Stimulated activated CD4-positive, alpha-beta T cell treated with anti-CD3 and anti-CD28 coated beads, Interleukin-4, amount 100 ng/mL, for 24 hours (primary cell): Measurements from ENCODE around the gene PSKH1.

ENCODE experiments used
- DNase-seq: peaks from one replicate; pipeline ENCODE4 v3.0.0-alpha.2; 2020

The PSKH1 gene

DNA sequence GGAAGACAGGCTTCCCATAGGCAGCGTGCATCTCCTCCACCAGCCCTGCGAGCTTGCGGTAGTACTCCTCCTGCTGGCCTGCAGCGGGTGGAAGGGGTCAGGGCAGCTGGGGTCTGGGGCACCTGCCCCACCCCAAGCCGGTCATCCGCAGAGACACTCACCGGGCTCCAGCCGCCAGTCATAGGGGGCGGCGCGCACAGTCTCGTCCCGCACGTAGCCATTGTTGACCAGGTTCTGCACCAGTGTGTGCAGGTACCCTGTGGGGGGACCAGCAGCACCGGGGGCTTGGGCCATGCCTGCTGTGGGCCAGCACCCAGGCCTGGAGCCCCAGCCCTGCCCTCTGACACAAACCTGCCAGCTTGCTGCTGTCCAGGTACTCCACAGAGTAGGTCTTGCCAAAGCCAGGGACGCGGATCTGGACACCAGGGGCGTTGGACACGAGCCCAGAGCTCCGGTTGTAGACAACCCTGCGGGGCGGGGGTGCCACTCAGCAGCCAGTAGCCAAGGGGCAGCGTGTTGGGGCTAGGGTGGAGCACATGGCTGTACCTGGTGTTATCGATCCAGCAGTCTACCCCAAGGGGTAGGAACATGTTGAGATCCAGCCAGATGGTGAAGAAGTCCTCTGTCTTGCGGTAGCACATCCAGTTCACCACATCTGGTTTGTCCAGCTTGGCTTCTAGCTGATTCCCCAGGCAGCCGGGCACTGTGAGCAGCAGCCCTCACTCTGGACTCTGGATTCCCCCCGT, 49.6 kb downstream of the PSKH1 start:
- DNase-seq = no peak

DNA sequence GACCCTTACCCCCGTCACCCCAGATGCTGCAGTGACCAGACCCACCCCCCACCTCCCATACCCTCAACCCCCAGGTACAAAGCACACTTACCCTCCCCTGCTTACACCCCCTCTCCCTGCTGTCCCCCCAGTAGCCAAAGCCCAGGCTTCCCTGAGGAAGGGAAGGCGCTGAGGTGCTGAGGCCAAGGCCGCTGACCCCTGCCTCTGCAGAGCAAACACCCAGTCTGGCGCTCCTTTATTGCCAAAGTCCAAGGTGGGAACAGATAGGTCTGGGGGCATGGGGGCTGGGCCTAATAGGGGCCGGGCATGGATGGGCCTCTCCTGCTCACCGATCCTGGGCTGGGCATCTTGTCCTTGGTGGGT, 50.2 kb downstream of the PSKH1 start:
- no peak for DNase-seq

DNA sequence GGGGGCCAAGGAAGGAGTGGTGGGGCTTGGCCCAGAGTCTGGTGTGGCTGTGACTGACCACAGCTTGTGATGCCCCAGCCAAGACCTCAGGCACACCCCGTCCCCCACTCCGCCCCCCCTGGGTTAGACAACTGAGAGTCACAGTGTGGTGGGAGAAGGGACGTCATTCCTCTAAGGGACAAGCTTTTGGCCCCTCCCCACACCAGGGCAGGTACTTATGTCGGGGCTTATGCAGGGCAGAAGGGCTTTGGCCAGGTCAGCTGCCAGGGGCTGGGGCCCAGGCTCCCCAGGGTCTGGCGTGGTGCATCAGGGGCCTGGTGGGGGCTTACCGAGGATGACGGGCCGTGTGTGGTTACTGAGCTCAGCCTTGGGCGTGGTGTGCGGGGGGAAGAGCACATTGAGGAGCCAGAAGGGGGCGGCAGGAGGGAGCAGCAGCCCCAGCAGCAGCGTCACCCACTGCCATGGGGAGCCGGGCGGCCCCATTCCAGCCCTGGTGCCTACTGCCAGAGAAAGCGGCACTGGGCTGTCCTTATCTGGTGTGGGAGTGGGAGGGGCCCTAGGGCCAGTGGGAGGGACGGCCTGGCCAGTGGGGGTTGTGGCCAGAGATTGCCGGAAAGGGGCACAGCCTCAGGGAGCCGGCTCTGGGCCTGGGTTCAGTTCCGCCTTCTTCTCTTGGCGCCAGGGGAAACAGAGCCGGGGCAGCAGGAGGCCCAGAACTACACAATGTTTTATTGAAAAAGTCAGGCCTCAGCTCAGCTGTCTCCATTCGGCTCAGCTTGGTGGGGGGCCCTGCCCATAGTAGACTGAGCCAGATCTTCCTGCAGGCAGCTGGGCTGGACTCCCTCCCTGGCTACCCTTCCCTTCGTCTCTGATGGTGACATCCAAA, 50.8 kb downstream of the PSKH1 start, which contains the start of gene LCAT:
Gene LCAT, minus strand, starts transcription at position 502 of the 886 bp plus-strand sequence. Its CDS starts 19 bp downstream, at position 483.
- no peak for DNase-seq

GRCh38 chr16:67944690-67945391, 51.8 kb downstream of the PSKH1 start:
- DNase-seq = no peak

DNA sequence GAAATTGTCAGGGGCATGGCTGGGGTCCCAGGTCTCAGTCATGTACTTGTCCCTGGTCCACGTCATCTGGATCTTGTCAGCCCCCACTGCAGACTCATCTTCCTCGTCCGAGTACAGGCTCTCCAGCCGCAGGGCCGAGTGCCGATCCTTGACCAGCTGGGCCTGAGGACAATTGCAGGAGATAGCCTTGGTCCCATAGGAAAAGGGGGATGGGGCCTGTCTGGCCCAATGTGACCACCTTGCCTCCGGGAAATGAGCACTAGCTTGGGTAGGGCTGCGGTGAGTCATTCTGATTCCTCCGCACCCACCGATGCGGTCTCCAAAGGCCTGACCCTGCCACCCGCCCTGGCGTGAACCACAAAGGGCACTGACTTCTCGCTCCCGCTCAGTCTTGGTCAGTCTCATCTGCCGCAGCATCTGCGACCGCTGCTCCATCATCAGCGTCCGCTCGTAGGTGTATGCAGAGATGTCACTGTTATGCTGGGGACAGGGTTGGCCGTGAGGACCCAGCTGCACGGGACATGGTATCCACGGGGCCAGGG, 52.4 kb downstream of the PSKH1 start:
- DNase-seq = no peak

- DNase-seq = no peak
Measured at GRCh38 chr16:67946128-67946569, 53.1 kb downstream of the PSKH1 start.

GRCh38 chr16:67946966-67947558, 54.0 kb downstream of the PSKH1 start:
- no peak for DNase-seq

DNA sequence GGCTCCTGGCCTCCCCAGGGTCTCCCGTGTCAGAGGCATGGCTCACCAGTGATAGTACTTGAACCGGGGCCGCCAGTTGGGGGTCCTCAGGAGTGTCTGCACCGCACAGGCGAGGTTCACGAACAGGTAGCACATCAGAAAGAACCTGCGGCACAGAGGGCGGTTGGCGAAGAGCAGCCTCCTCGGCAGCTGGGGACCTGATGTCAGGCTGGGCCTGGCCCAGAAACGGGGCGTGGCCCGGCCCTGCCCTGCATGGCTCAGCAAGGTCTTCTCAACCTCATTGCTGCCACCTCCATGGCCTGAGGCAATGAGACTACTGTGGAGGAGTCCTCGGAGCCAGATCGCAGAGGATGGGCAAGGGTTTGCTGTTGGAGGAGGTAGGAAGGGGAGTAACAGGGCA, 55.0 kb downstream of the PSKH1 start:
- DNase-seq = no peak

DNA sequence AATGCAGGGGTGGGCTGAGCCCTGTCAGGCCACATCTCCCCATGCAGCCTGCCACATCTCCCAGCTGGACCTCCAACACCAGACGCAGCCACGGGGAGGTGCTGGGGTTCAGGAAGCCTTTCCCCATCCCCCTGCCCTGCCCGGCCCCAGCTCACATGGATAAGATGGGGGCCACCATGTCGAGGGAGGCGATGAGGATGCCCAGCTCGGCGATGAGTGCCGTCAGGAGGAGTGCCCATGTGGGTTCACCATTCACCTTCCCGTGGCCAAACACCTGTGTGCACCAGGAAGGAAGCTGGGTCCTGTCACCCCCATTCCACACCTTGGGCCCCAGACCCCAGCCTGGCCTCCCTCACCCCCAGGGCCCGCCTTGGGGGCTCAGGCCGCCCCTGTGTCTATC, 56.6 kb downstream of the PSKH1 start:
- no peak for DNase-seq

GRCh38 chr16:67950335-67950843, 57.3 kb downstream of the PSKH1 start:
- no peak for DNase-seq

GRCh38 chr16:67951485-67951884, 58.4 kb downstream of the PSKH1 start:
- DNase-seq = no peak

DNA sequence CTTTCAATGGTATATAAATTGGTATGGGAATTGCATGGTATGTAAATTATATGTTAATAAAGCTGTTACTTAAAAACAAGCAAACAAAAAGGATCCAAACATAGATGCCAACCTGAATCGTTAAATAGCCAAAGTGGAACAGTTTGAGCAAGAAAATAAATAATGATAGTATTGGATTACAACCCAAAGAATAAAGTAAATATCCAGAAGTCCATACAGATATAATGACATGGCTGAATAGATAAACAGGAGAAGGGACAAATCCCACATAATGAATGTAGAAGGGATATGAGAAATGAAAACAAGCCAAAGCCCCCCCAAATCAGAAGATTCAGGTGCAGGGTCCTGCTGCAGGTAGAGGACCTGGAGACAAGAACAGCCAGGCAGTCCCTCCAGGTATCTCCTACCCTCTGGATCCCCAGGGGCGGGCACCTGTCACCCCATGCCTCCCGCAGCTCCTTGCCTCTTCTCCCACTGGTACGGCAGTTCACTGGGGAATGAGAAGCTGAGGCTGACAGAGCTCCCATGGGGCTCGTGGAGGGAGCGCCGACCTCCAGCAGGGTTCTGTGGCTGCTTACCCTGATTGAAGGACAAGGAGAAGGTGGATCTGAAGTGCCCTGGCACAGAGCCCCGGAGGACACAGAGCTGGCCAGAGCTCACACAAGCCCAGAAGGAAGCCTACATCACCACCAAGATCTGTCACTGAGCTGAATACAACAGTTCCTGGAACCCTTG, 60.8 kb downstream of the PSKH1 start:
- DNase-seq = no peak

DNA sequence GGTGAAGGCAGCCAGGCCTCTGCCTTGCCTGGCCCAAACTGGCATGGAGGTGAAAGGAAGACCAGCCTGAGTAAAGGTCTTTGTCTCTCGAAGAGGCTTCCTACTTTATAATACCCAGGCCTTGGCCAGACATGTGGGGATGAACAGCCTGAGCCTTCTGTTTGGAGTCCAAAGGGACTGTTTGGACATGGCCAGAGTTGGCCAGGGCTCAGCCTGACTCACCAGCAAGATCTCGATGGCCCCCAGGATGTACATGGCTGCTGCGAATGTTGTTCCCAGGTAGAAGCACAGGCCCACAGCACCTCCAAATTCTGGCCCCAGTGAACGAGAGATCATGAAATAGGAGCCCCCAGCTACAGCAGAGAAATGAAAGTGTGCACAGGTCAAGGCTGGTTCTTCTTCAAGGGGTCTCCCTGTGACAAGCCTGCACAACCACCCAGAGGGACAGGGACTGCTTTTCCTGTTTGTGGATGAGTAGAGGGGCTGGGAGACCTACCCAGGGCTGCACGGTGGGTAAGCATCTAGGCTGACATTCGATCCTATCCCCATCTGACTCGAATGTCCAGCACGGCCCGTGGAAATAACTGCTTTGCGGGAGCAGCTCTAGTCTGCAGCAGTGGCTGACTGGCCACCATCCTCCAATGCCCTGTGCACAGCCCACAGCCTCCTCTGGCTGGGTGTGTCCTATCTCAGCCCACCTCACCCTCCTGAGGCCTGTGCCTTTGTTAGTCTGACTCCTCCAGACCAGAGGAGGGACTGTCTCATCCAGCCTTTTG, 61.6 kb downstream of the PSKH1 start:
- DNase-seq = no peak

- no peak for DNase-seq
Measured at GRCh38 chr16:67957622-67958021, 64.6 kb downstream of the PSKH1 start.

DNA sequence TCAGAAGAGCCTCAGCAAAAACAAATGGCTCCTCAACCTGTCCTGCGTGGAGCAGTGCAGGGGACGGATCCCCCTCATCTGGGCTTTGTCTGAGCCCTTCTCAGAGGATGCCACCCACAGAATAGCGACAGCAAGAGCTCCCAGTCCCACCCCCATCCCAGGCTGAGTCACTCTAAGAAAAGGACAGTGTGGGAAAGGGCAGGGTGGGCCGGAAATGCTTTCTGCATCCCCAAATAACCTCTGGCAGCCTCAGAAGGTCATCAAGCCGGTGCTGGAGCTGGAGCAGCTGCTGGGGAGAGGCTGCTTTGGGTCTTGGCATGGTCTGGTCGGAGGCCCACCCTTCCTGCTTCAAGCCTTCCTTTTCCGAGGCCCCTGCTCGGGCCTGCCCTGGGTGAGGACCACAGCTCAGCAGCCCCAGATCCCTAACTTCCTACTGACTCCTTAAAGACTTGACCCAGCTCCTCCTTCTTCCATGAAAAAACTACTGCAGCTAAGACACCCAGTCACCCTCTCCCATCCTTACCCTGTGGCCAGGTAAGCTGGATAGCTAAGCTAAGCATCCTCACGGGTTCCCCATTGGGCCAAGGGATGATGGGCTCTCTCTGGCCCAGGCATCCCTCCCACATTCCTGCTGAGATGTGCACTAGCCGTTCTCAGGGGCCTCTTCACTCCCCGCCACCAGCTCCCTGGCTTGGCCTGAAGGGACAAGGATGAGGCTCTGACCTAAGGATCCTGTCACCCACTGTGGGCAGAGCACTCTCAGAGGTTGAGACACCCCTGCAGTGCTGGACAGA, 66.7 kb downstream of the PSKH1 start:
- no peak for DNase-seq

DNA sequence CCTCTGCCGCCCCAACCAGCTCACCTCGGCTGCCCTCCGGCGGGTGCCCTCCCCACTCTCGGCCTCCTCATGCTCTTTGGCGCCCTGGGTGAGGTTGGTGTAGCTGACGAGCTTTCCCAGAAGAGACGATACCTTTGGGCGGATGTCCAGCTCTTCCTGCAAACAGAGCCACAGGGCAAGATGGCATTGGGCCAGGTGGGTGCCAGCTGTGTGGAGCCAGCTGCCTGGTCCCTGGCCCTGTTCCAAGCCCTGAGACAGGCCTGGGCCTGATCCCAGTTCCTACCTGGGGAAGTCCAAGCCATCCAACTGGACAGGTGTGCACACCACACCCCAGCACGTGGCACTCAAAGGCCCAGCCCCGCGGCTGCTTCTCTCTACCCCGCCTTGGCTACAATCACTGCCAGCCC, 68.5 kb downstream of the PSKH1 start:
- DNase-seq = no peak

DNA sequence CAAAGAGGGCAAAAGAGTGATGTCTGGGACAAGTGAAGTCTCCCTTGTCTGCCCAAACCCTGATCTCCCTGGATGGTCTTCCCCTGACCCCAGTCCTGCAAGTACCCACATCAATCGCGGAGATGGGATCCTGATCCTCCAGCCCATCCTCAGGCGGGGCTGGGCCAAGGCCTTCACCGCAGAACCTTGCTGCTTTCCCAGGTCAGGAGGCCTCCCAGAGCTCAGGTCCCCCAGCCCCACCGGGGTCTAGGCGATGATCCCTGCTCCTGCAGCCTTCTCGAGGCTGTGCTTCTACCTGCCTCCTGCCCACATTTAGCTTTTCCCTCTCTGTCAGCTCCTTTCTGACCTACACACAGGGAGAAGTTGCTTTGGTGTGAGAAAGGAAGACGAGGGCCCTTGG, 69.1 kb downstream of the PSKH1 start:
- no peak for DNase-seq

GRCh38 chr16:67963292-67963661, 70.2 kb downstream of the PSKH1 start:
- DNase-seq = no peak

- no peak for DNase-seq
Measured at GRCh38 chr16:67963662-67964321, 70.7 kb downstream of the PSKH1 start.
